K562 (cell line): ENCODE data around the gene COL11A2. TPM values are rescaled to one million over a fixed set of nuclear protein-coding genes. Genes with fewer than 3 reads are reported as not detected.

Experiments
- MBD2 ChIP-seq: sonication (generic); IDR thresholded peaks from 2 replicates; pipeline ENCODE4 v1.6.1; 2016; ENCODE audit warnings: low read depth, borderline replicate concordance
- NRF1 ChIP-seq, 2 experiments: fragments of 450-650 bp; IDR thresholded peaks in 1 of 2; conservative IDR thresholded peaks in 1 of 2; 2 replicates each; pipeline ENCODE4 v1.6.1; 2014; ENCODE audit warnings: mild to moderate bottlenecking in 2 of 2
- SMARCE1 ChIP-seq: fragments of 450-650 bp; IDR thresholded peaks from 2 replicates; pipeline ENCODE4 v1.7.1; 2016; ENCODE audit warnings: mild to moderate bottlenecking
- THRB ChIP-seq: fragments of 450-650 bp; formaldehyde crosslinking; conservative IDR thresholded peaks from 2 replicates; pipeline ENCODE4 v1.4.0; 2022; ENCODE audit warnings: mild to moderate bottlenecking, missing genetic modification characterization
- VEZF1 ChIP-seq: fragments of 200-800 bp; sonication (Bioruptor generic); IDR thresholded peaks from 2 replicates; pipeline ENCODE4 v1.6.1; 2017; ENCODE audit warnings: missing genetic modification characterization, missing compliant biosample characterization
- ZBED1 ChIP-seq: IDR thresholded peaks from 2 replicates; pipeline ENCODE4 v1.6.1; 2014
- ZNF318 ChIP-seq, 2 experiments: fragments of 450-650 bp; IDR thresholded peaks; 2 replicates each; pipeline ENCODE4 v1.6.1; 2016; ENCODE audit warnings: mild to moderate bottlenecking in 2 of 2, borderline replicate concordance in 1 of 2, low read depth in 1 of 2, moderate library complexity in 1 of 2
- ZNF398 ChIP-seq: fragments of 250-450 bp; sonication (Bioruptor Pico); IDR thresholded peaks from 2 replicates; pipeline ENCODE4 v1.8.0; 2021; ENCODE audit warnings: moderate library complexity, mild to moderate bottlenecking, inconsistent platforms
- ZNF57 ChIP-seq: fragments of 450-650 bp; formaldehyde crosslinking; IDR thresholded peaks from 2 replicates; pipeline ENCODE4 v1.4.0; 2020; ENCODE audit warnings: mild to moderate bottlenecking, moderate library complexity
- ZNF707 ChIP-seq: fragments of 250-450 bp; sonication (Bioruptor Pico); conservative IDR thresholded peaks from 2 replicates; pipeline ENCODE4 v1.8.0; 2022; ENCODE audit warnings: inconsistent platforms, mild to moderate bottlenecking, moderate library complexity
- ZNF830 ChIP-seq: fragments of 250-450 bp; sonication (Bioruptor Pico); IDR thresholded peaks from 2 replicates; pipeline ENCODE4 v1.5.0; 2021; ENCODE audit warnings: mild to moderate bottlenecking
- polyA plus RNA-seq, 8 experiments: library from polyadenylated mRNA; depleted of rRNA in 4 of 8; stranded (reverse) in 5 of 8; unstranded in 3 of 8; fragments of >200 nt; fragmentation: Nextera tagmentation in 2 of 8; fragmentation: Illumina TruSeq in 1 of 8; extraction: Ambion mirVana in 2 of 8; extraction: Trizol in 1 of 8; gene quantifications; 2 replicates each; pipeline versions ENCODE4 v1.2.1 to v1.2.3, GENCODE V29; 2011 to 2014; ENCODE audit warnings: inconsistent platforms in 1 of 8, missing spikeins in 1 of 8
- total RNA-seq, 7 experiments: library from RNA; depleted of rRNA in 6 of 7; stranded (reverse); fragments of >200 nt in 6 of 7; fragmentation: Illumina TruSeq in 2 of 7; extraction: Trizol in 2 of 7; gene quantifications; 2 replicates each; pipeline versions ENCODE4 v1.2.1 to v1.2.3, GENCODE V29; 2011 to 2021; ENCODE audit warnings: low replicate concordance in 1 of 7

Gene COL11A2
- total and polyA plus RNA-seq, 9 of the 15 experiments (the other 6 are each of a cell fraction or from before 2014, with no cell fraction given): 0.04 to 0.35 (median 0.09) TPM; not detected in 1

GRCh38 chr6:33200219-33201146 lies 8.2 kb upstream of the COL11A2 start, which contains the start of the genes RXRB and SLC39A7 (continued):
- TF ChIP-seq ZNF707 (CRISPR knock-in tag) (no peak; the same call in 1 of the 2 replicates), ZNF830 (0 out of 2 replicates have a peak, but pooled peaks have one; percentile 13), VEZF1 (CRISPR knock-in tag) (peak; percentile 99), SMARCE1 (no peak), MBD2 (peak; percentile 29; the same call in 1 of the 2 replicates), NRF1 (conservative IDR thresholded peaks at IDR 0.05 in 1 of 2, IDR thresholded peaks at IDR 0.05 in 1 of 2) (peak; percentile 98 to 99), ZNF398 (CRISPR knock-in tag) (no peak), ZNF318 (IDR thresholded peaks at IDR 0.05; ENCODE audit: borderline replicate concordance in 1 of 2, low read depth in 1 of 2) (peak in 1 of 2 experiments; percentile 65; a peak in 1 of 4 replicates), ZBED1 (peak; percentile 53), ZNF57 (CRISPR knock-in tag) (0 out of 2 replicates have a peak, but pooled peaks have one; percentile 65), THRB (CRISPR knock-in tag) (peak; percentile 70; the same call in 1 of the 2 replicates)
